Mucosa of descending colon (tissue), 3 donors: ENCODE measurements around the gene PAN2. TPM values are rescaled to one million over a fixed set of nuclear protein-coding genes. Genes with fewer than 3 reads are reported as not detected.

Experiments used
- total RNA-seq, 3 donors: library from RNA; stranded (reverse); fragmentation: NEBNext Ultra II Directional in 2 of 3; extraction: Animal tissue kit (Norgen Biotek cat#: 25700) in 2 of 3; gene quantifications; one replicate each; pipeline versions ENCODE4 v1.2.1 to v1.2.4, GENCODE V29; 2021 to 2023
- donor health status: DM: no; HTN: no; CAD: no; lungs with moderate emphysema.
- donor health status: DM: no; HTN: no; CAD: no.
- donor health status: DM: no; HTN: yes; CAD: no.

PAN2 gene
- total RNA-seq, 3 donors from 2014 or later = 61.4 to 73.5 (median 61.9) TPM

Other genes with a start within 250 kb of the PAN2 start
- 10 to 100 TPM; 61.7 to 94.9 (median 90.3) TPM for gene PA2G4, start 229.4 kb downstream of the PAN2 start, total RNA-seq
- 1,000 to 10,000 TPM; 2,763 to 3,198 (median 3,152) TPM for gene RPL41, start 217.4 kb downstream of the PAN2 start, total RNA-seq
- 10 to 100 TPM in 1 of 3 donors, 1 to 10 TPM in 2; 5.0 to 11.8 (median 5.4) TPM for gene ZC3H10, start 215.7 kb downstream of the PAN2 start, total RNA-seq
- gene ESYT1, start 205.7 kb downstream of the PAN2 start, total RNA-seq = 10 to 100 TPM; 44.9 to 75.7 (median 52.0) TPM
- 10 to 100 TPM; 13.0 to 39.8 (median 22.7) TPM for gene MYL6B, start 181.4 kb downstream of the PAN2 start, total RNA-seq
- gene MYL6, start 175.6 kb downstream of the PAN2 start, total RNA-seq = 1,000 to 10,000 TPM; 1,884 to 3,185 (median 1,894) TPM
- 100 to 1,000 TPM in 2 of 3 donors, 10 to 100 TPM in 1; 91.7 to 163 (median 116) TPM for gene SMARCC2, start 144.5 kb downstream of the PAN2 start, total RNA-seq
- 10 to 100 TPM; 30.4 to 51.5 (median 32.1) TPM for gene RNF41, start 112.1 kb downstream of the PAN2 start, total RNA-seq
- 10 to 100 TPM; 22.2 to 37.3 (median 30.2) TPM for gene NABP2, start 109.7 kb downstream of the PAN2 start, total RNA-seq
- gene SLC39A5, start 103.9 kb downstream of the PAN2 start, total RNA-seq = 100 to 1,000 TPM in 2 of 3 donors, 10 to 100 TPM in 1; 88.4 to 298 (median 129) TPM
- 10 to 100 TPM; 35.6 to 53.8 (median 43.1) TPM for gene ANKRD52, start 75.6 kb downstream of the PAN2 start, total RNA-seq
- 10 to 100 TPM in 1 of 3 donors, 1 to 10 TPM in 2; 4.0 to 12.7 (median 5.3) TPM for gene COQ10A, start 67.1 kb downstream of the PAN2 start, total RNA-seq
- gene CS, start 33.7 kb downstream of the PAN2 start, total RNA-seq = 100 to 1,000 TPM; 261 to 344 (median 332) TPM
- 10 to 100 TPM; 75.5 to 79.3 (median 77.7) TPM for gene CNPY2, start 18.0 kb downstream of the PAN2 start, total RNA-seq
- under 1 TPM in 1 of 3 donors, not detected in 2; 0.55 TPM for gene IL23A, start 4.9 kb upstream of the PAN2 start, total RNA-seq
- 100 to 1,000 TPM in 1 of 3 donors, 10 to 100 TPM in 2; 82.9 to 112 (median 95.7) TPM for gene STAT2, start 26.1 kb upstream of the PAN2 start, total RNA-seq
- not detected for gene APOF, start 28.9 kb upstream of the PAN2 start, total RNA-seq
- gene TIMELESS, start 115.4 kb upstream of the PAN2 start, total RNA-seq = 10 to 100 TPM in 1 of 3 donors, 1 to 10 TPM in 2; 7.7 to 14.3 (median 8.4) TPM
- not detected for gene MIP, start 120.7 kb upstream of the PAN2 start, total RNA-seq
- gene SPRYD4, start 134.6 kb upstream of the PAN2 start, total RNA-seq = 1 to 10 TPM; 4.3 to 5.2 (median 4.9) TPM
- 1 to 10 TPM in 2 of 3 donors, under 1 TPM in 1; 0.51 to 1.5 (median 1.2) TPM for gene GLS2, start 154.2 kb upstream of the PAN2 start, total RNA-seq
- 10 to 100 TPM; 35.9 to 47.8 (median 41.0) TPM for gene RBMS2, start 187.8 kb upstream of the PAN2 start, total RNA-seq